RPMI8226 (cell line): ENCODE data around the gene CALR3.
"Not testable (repeated sequence)": the region's sequence is repeated elsewhere in the genome, so short reads cannot be mapped to it uniquely, and the experiment has no call there.

Experiments used
- DNase-seq: peaks from one replicate; pipeline ENCODE4 v3.0.0-alpha.2; 2015

CALR3 gene

GRCh38 chr19:16522559-16523377 lies 26.8 kb upstream of the CALR3 start:
- DNase-seq: no peak

DNA sequence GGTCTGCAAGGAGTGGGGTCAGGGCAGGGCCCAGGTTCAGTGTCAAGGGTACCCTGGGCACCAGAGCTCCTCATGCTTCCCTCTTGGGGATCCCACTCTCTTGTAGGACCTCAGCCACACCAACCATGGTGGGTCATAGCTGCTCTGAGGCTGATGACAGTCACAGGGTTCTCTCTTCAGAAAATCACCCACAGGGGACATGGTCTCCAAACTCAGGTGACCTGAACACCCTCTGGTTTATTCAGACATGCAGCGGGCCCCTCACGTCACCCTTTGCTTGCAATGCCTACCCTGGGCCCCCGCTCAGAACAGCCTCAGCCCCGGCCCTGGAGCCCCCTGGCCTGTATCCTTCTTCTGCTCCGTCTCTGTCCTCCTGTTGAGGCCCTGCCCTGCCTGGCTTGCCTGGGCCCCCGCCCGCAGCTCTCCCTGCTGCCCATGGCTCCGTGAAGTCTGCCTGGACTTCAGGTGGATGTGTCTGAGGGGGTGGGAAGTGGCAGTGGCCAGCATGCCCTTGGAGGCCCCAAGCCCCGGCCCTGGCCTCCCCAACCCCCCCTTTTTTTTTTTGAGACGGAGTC lies 25.8 kb upstream of the CALR3 start:
- no peak for DNase-seq

DNA sequence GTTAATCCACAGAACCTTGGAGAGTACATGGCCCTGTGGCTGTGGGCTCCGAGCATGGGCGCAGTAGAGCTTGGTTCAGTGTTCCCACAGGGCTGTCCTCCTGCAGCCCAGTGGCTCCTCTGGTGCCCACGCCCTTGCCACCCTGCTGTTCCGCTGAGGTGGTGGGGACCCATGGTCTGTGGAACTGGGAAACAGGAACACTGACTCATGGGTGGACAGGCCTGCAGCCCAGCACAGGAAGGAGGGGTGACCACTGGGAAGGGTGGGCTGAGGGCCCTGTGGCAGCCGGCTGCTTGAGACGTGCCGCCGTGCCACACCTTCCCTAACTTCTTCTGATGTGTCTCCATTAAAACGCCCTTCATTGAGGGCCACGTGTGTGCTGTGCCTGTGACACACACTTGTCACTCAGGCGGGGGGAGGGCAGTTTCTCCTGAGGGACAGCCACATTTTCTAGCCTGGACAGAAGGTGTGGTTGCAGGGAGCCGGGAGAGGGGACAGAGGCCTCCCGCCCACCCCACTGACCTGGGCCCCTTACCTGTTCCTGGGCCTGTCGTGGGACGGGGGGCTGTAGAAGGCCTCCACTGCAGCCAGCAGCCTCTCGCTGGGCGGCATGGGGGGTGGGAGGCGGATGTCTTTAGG lies 25.1 kb upstream of the CALR3 start:
- no peak for DNase-seq

- DNase-seq: no peak
These were observed 24.4 kb upstream of the CALR3 start for GRCh38 chr19:16520074-16520973.

GRCh38 chr19:16519230-16519687 lies 23.3 kb upstream of the CALR3 start:
- no peak for DNase-seq

DNA sequence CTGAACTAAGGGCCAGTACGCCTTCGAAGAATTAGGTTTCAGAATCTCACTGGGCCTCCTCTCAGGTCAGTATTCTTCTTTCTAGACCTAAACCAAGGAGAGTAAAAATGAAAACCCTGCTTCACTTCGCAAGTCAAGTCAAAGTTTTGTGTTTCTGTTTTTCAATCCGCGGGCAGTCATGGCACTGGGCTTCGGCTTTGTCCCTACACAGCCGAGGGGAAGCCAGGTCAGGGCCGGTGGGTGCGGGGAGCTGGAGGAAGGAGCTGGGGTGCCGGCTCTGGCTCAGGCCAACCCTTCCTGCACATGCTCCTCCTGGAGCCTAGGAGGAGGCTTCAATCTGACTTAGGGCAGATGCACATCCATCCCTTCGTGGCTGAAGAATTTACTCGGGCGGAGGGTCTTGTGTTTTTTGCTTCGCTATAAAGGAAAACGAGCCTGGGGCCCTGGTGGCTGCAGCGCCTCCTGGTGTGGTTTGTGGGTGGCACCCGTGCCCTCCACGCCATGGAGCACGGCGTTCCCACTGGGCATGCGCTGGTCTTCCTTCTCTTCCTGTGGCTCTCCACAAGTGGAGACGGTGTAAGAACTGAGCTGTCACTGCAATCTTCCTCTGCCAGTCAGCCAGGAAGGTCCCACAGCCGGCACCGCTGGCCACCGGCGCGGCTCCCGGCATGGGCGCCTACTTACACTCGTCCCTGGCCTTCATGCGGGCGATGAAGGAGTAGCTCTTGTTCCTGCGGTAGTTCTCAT lies 22.7 kb upstream of the CALR3 start:
- no peak for DNase-seq

GRCh38 chr19:16518061-16518460 lies 22.1 kb upstream of the CALR3 start:
- no peak for DNase-seq

- DNase-seq: no peak
These were observed 21.1 kb upstream of the CALR3 start for GRCh38 chr19:16516923-16517610.

DNA sequence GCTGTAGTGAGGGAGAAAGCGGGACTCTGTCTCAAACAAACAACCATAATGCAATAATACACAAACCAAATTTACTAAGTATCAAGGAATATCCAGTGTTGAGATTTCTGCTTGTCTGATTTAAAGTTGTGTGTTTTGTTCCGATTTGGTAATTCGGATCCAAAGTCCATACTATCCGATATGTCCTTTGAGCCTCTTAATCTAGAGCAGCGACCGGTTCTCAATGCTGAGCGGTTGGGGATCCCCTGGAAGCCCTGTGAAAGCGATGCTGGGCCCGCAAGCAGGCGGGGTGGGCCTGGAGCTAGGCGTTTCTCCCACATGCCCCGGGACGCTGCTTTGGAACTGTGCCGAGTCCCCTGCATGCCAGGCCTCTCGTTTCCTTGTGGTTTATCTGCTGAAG lies 20.4 kb upstream of the CALR3 start:
- DNase-seq: no peak

DNA sequence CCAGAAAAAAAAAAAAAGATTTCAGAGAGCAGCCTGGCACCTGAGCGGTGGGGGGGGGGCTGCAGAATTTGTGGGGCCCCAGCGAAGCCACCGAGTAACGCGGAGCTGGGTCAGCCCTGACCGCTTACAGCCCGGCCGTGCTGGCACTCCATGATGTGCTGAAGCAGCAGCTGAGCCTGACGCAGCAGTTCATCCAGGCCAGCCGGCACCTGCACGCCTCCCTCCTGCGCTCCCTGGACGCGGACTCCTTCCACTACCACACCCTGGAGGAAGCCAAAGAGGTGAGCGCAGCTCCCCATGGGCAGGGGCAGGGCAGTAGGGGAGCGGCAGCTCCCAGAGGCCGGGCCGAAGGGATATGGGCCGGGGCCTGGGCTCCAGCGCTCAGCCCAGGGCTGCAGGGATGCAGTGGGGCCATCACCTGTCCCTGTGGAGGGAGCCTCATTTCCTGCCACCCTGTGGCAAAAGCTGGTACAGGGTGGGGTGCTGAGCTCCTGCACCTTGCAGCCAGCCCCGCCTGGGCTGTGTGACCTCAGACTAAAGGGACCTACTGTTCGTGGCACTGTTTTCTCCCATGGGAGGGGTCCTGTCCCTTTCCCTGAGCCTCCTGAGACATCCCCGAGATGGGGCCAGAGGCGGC lies 18.5 kb upstream of the CALR3 start:
- no peak for DNase-seq

DNA sequence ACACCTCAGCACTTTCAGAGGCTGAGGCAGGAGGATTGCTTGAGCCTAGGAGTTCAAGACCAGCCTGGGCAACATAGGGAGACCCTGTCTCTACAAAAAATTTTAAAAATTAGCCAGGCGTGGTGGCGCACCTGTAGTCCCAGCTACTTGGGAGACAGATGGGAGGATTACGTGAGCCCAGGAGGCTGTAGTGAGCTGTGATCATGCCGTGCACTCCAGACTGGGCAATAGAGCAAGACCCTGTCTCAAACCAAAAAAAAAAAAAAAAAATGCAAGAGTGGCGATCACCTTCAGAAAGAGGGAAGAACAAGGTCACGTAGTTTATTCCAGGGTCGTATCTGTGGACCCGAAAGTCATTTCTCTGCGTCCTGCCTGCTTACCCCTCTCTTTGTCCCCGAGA lies 16.6 kb upstream of the CALR3 start:
- not testable (repeated sequence) for DNase-seq

DNA sequence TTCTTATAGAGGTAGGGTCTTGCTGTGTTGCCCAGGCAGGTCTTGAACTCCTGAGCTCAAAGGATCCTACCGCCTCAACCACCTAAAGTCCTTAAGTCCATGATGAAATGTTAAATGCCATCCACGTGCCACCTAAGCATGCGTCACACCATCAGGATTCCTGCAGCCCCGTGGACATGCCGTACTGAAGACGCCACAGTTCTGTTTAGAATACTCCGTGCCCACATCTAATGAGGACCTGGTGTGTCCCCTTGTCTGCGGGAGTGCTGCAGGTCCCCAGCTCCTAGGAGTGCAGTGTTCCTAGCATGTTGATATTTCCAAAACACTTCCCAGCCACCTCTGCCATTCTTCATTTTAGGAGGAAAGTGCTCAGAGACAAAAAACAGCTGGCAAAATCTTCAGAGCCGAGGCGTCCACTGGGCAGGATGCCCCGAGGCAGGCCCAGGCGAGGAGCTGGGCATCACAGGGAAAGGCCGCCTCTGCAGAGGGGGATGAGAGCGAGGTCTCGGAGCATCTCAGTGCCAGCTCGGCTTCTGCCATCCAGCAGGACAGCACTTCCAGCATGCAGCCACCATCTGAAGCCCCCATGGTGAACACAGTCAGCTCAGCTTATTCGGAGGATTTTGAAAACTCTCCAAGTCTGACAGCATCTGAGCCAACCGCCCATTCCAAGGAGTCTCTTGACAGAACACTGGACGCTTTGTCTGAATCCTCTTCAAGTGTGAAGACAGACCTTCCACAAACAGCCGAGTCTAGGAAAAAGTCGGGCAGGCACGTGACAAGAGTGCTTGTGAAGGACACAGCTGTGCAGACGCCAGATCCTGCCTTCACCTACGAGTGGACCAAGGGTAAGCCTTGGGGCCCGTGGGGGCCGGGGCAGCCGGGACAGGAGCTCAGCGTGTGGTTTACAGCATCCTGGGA lies 13.4 kb upstream of the CALR3 start:
- no peak for DNase-seq

DNA sequence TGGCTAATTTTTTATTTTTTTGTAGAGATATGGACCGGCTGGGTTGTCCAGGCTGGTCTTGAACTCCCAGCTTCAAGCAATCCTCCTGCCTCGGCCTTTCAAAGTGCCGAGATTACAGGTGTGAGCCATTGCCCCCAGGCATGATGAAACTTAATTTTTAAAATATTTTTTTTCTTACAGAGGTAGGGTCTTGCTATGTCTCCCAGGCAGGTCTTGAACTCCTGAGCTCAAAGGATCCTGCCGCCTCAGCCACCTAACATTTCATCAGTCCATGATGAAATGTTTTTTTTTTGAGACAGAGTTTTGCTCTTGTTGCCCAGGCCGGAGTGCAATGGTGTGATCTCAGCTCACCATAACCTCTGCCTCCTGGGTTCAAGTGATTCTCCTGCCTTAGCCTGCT lies 12.6 kb upstream of the CALR3 start:
- DNase-seq: no peak

GRCh38 chr19:16506961-16507360 lies 11.0 kb upstream of the CALR3 start:
- no peak for DNase-seq

- DNase-seq: not testable (repeated sequence)
These were observed 10.2 kb upstream of the CALR3 start for GRCh38 chr19:16506161-16506560.

DNA sequence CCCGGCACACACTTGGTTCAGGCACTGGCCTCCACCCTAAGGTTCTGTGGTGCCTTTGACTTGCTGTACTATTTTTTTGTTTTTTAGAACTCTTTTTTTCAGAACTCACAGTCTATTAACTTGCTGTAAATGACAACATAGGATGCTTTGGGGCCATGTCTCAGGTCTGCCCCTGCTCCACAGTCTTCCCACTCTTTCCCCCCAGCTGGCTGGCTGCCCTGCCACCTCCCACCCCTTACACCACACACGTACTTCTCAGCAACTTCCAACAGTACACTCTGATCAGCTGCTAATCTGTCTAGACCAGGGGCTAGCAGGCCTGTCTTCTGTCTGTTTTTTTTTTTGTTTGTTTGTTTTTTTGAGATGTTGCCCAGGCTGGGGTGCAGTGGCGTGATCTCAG lies 8.3 kb upstream of the CALR3 start:
- no peak for DNase-seq

DNA sequence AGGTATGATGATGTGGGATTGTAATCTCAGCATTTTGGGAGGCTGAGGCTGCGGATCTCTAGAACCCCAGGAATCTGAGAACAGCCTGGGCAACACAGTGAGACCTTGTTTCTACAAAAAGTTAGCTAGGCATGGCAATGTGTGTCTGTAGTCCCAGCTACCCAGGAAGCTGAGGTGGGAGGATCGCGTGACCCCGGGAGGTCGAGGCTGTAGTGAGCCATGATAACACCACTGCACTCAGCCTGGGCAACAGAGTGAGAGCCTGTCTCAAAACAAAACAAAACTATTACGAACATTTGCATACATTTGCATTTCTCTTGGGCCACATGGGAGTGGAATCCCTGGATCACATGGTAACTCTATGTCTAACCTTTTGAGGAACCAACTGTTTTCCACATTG lies 1.9 kb upstream of the CALR3 start:
- DNase-seq: no peak

DNA sequence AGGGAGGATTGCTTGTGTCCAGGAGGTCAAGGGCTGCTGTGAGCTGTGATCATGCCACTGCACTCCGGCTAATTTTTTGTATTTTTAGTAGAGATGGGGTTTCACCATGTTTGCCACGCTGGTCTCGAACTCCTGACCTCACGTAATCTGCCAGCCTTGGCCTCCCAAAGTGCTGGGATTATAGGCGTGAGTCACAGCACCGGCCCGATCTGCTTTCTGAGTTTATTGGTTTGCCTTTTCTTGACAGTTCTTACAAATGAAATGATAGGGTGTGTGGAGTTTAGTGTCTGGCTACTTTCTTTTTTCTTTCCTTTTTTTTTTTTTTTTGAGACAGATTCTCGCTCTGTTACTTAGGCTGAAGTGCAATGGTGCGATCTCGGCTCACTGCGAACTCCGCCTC lies 1.1 kb upstream of the CALR3 start:
- no peak for DNase-seq

GRCh38 chr19:16496613-16496983 lies 631 bp upstream of the CALR3 start:
- DNase-seq: no peak

GRCh38 chr19:16486476-16486875 lies 9.5 kb downstream of the CALR3 start:
- not testable (repeated sequence) for DNase-seq
